GM12878 (cell line): ENCODE data around the gene SLC38A8. TPM values are rescaled to one million over a fixed set of nuclear protein-coding genes. Genes with fewer than 3 reads are reported as not detected.
A peak's percentile ranks its signal among the peaks of the same experiment; 100 is the strongest.

ENCODE experiments used
- ATAC-seq: fragments of 200-7000 bp; cut with Tn5 transposase; 3 replicates; pipeline ENCODE4 v1.9.1; 2020; ENCODE audit warnings: mild to moderate bottlenecking, moderate library complexity
- BruUV-seq: library from RNA; stranded (reverse); fragments of 400-500 nt; replicated peaks from 2 replicates; lab custom pipeline; 2021; lab: Mats Ljungman, UMichigan
- CTCF ChIA-PET: fragments of 300-600 bp; sonication (Branson Sonifier 250); formaldehyde crosslinking; extraction: SDS; loops from one replicate; lab custom pipeline; 2021; ENCODE audit warnings: inconsistent platforms; lab: Yijun Ruan, JAX
- POLR2A ChIA-PET: fragments of 350-600 bp; formaldehyde crosslinking; extraction: SDS; loops from one replicate; lab custom pipeline; 2021; ENCODE audit warnings: inconsistent platforms; lab: Charles Lee
- RAD21 ChIA-PET: fragments of 300-600 bp; sonication (Branson Sonifier 250); formaldehyde crosslinking; loops from one replicate; lab custom pipeline; 2023; ENCODE audit warnings: antibody characterized with exemption; ENCODE audit not compliant: unreplicated experiment; lab: Charles Lee
- SMC1A ChIA-PET: fragments of 300-600 bp; sonication (Branson Sonifier 250); formaldehyde crosslinking; loops from one replicate; lab custom pipeline; 2023; ENCODE audit not compliant: unreplicated experiment, uncharacterized antibody; lab: Charles Lee
- DNase-seq: peaks from one replicate; pipeline ENCODE4 v3.0.0-alpha.2; 2011; ENCODE audit warnings: low read depth, low spot score
- FAIRE-seq: peaks from 3 replicates; lab custom pipeline; 2011; peaks lifted over from hg19 to GRCh38; lab: Jason Lieb, UNC
- H2AFZ ChIP-seq: 2 replicates; pipeline ENCODE4 v1.6.0; 2011; ENCODE audit warnings: low read depth, low read length, control low read depth; ENCODE audit not compliant: control insufficient read depth
- H3K27ac ChIP-seq: 2 replicates; pipeline ENCODE4 v1.5.1; 2011; ENCODE audit warnings: control low read depth; ENCODE audit not compliant: control insufficient read depth, insufficient read depth
- H3K27me3 ChIP-seq, 2 experiments: replicated peaks in 1 of 2; 2 replicates each; pipeline versions ENCODE4 v1.6.0 to v1.6.1; 2011; ENCODE audit warnings: low read length in 1 of 2; ENCODE audit not compliant: control insufficient read depth in 2 of 2, insufficient read depth in 2 of 2
- H3K36me3 ChIP-seq, 2 experiments: 2 replicates each; pipeline ENCODE4 v1.5.1; 2011; ENCODE audit warnings: low read length in 1 of 2; ENCODE audit not compliant: control insufficient read depth in 2 of 2, insufficient read depth in 2 of 2
- H3K4me1 ChIP-seq: 2 replicates; pipeline ENCODE4 v1.6.1; 2011; ENCODE audit warnings: mild to moderate bottlenecking, low read length, moderate library complexity, mixed read lengths; ENCODE audit not compliant: control insufficient read depth, insufficient read depth
- H3K4me2 ChIP-seq: 2 replicates; pipeline ENCODE4 v1.6.0; 2011; ENCODE audit warnings: control low read depth; ENCODE audit not compliant: control insufficient read depth, insufficient read depth
- H3K4me3 ChIP-seq: fragments of 200-600 bp; sonication (generic); 2 replicates; pipeline ENCODE4 v1.5.1; 2016
- H3K79me2 ChIP-seq: 2 replicates; pipeline ENCODE4 v1.6.0; 2011; ENCODE audit warnings: low read length; ENCODE audit not compliant: control insufficient read depth, insufficient read depth
- H3K9ac ChIP-seq: 2 replicates; pipeline ENCODE4 v1.8.0; 2011; ENCODE audit warnings: low read length, control low read depth, mixed read lengths; ENCODE audit not compliant: control insufficient read depth, insufficient read depth
- H3K9me3 ChIP-seq: replicated peaks from 3 replicates; pipeline ENCODE4 v1.5.1; 2011; ENCODE audit warnings: mild to moderate bottlenecking, low read length; ENCODE audit not compliant: control insufficient read depth, insufficient read depth
- H4K20me1 ChIP-seq: 2 replicates; pipeline ENCODE4 v1.6.0; 2011; ENCODE audit not compliant: control insufficient read depth, insufficient read depth
- BMI1 ChIP-seq: fragments of 450-650 bp; IDR thresholded peaks from 2 replicates; pipeline ENCODE4 v1.6.1; 2016; ENCODE audit warnings: mild to moderate bottlenecking, moderate library complexity, borderline replicate concordance
- CBX5 ChIP-seq: sonication (generic); IDR thresholded peaks from 2 replicates; pipeline ENCODE4 v1.6.1; 2016; ENCODE audit warnings: low read depth, moderate library complexity, mild to moderate bottlenecking, inconsistent platforms
- CEBPZ ChIP-seq: fragments of 150-350 bp; IDR thresholded peaks from 2 replicates; pipeline ENCODE4 v1.6.1; 2016; ENCODE audit warnings: low read depth, low read length
- CREM ChIP-seq: IDR thresholded peaks from 2 replicates; pipeline ENCODE4 v1.6.1; 2014; ENCODE audit warnings: antibody characterized with exemption, low read depth
- E2F8 ChIP-seq: fragments of 450-650 bp; IDR thresholded peaks from 2 replicates; pipeline ENCODE4 v1.6.1; 2018; ENCODE audit warnings: mild to moderate bottlenecking, low read depth, moderate library complexity; ENCODE audit not compliant: partially characterized antibody
- EZH2 ChIP-seq: IDR thresholded peaks from 2 replicates; pipeline ENCODE4 v1.6.1; 2012; ENCODE audit warnings: low read depth, mild to moderate bottlenecking, control low read depth, inconsistent platforms, low read length, borderline replicate concordance; ENCODE audit not compliant: control insufficient read depth
- IKZF1 ChIP-seq: fragments of 450-650 bp; conservative IDR thresholded peaks from 2 replicates; pipeline ENCODE4 v1.6.1; 2017; ENCODE audit warnings: antibody characterized with exemption, mild to moderate bottlenecking
- JUNB ChIP-seq: IDR thresholded peaks from 2 replicates; pipeline ENCODE4 v1.6.1; 2016; ENCODE audit warnings: antibody characterized with exemption, mild to moderate bottlenecking
- KLF5 ChIP-seq: fragments of 450-650 bp; IDR thresholded peaks from 2 replicates; pipeline ENCODE4 v1.6.1; 2014; ENCODE audit warnings: mild to moderate bottlenecking; ENCODE audit not compliant: partially characterized antibody
- MEF2A ChIP-seq: IDR thresholded peaks from 2 replicates; pipeline ENCODE4 v1.6.1; 2011; ENCODE audit warnings: low read depth, mild to moderate bottlenecking, low read length, moderate library complexity; ENCODE audit not compliant: insufficient read depth
- POLR2A ChIP-seq: IDR thresholded peaks from 2 replicates; pipeline ENCODE4 v1.6.1; 2011; ENCODE audit warnings: low read depth, mild to moderate bottlenecking, low read length
- POLR2AphosphoS2 ChIP-seq: IDR thresholded peaks from 2 replicates; pipeline ENCODE4 v1.6.1; 2011; ENCODE audit warnings: low read depth, mild to moderate bottlenecking, low read length, improper control_type of control experiment, moderate library complexity
- SIX5 ChIP-seq: IDR thresholded peaks from 2 replicates; pipeline ENCODE4 v1.6.1; 2011; ENCODE audit warnings: mild to moderate bottlenecking, low read depth, low read length, moderate library complexity; ENCODE audit not compliant: severe bottlenecking
- SREBF1 ChIP-seq: IDR thresholded peaks from 2 replicates; pipeline ENCODE4 v1.6.1; 2012; ENCODE audit warnings: mild to moderate bottlenecking, low read length
- STAT3 ChIP-seq: IDR thresholded peaks from 2 replicates; pipeline ENCODE4 v1.6.1; 2011; ENCODE audit warnings: low read depth, low read length, improper control_type of control experiment
- TBL1XR1 ChIP-seq: IDR thresholded peaks from 2 replicates; pipeline ENCODE4 v1.6.1; 2012; ENCODE audit warnings: low read depth, low read length, improper control_type of control experiment
- USF1 ChIP-seq: IDR thresholded peaks from 2 replicates; pipeline ENCODE4 v1.6.1; 2011; ENCODE audit warnings: borderline replicate concordance, low read depth, mild to moderate bottlenecking, moderate library complexity, mixed read lengths, low read length; ENCODE audit not compliant: insufficient read depth; ENCODE audit errors: extremely low read length
- WGBS: methylation state at CpG from one replicate; pipeline ENCODE4 v1.1.6; 2016; ENCODE audit warnings: low lambda C conversion rate; ENCODE audit not compliant: insufficient replicate concordance, insufficient coverage; ENCODE audit errors: missing lambda C conversion rate; 5-methylcytosine and 5-hydroxymethylcytosine counted together
- in situ Hi-C: fragments of 300-500 bp; cut with MboI; formaldehyde crosslinking; loops from 9 replicates; pipeline ENCODE4 v1.14.3; 2018; ENCODE audit warnings: mixed read lengths
- intact Hi-C: fragments of 100-400 bp; cut with micrococcal nuclease; formaldehyde crosslinking; loops from one replicate; pipeline ENCODE4 v1.14.2; 2022; ENCODE audit not compliant: unreplicated experiment
- polyA plus RNA-seq, 11 experiments: library from polyadenylated mRNA; depleted of rRNA in 4 of 11; unstranded in 6 of 11; stranded (reverse) in 5 of 11; fragments of >200 nt; fragmentation: Nextera tagmentation in 4 of 11; fragmentation: Illumina TruSeq in 1 of 11; extraction: Ambion mirVana in 4 of 11; extraction: Trizol in 1 of 11; gene quantifications; 1 replicate in 1 of 11; 2 replicates in 10 of 11; pipeline versions ENCODE4 v1.2.1 to v1.2.3, GENCODE V29; 2011 to 2016; ENCODE audit warnings: inconsistent platforms in 2 of 11, missing spikeins in 2 of 11, low read depth in 1 of 11
- total RNA-seq, 4 experiments: library from RNA; depleted of rRNA in 3 of 4; stranded (reverse); fragments of >200 nt in 3 of 4; fragmentation: Illumina TruSeq in 1 of 4; extraction: Trizol in 1 of 4; gene quantifications; 2 replicates each; pipeline versions ENCODE4 v1.2.1 to v1.2.3, GENCODE V29; 2013 to 2021

SLC38A8 gene
- total and polyA plus RNA-seq, 10 of the 15 experiments (the other 5 are each of a cell fraction or from before 2014, with no cell fraction given), result not detected

- no peak for FAIRE-seq
- H3K4me3 ChIP-seq, result no peak overlapping the region
- in situ Hi-C loops, result no loop called here
- CTCF ChIA-PET, result no interaction called here
- H3K9ac ChIP-seq, result no peak overlapping the region
- no peak for DNase-seq
- H3K9me3 ChIP-seq, result no peaks in the 10 kb centered on the region
- BruUV-seq, result no TSS peak
- H4K20me1 ChIP-seq, result no peaks in the 10 kb centered on the region
- no peaks in the 10 kb centered on the region; a peak in 1 of 4 replicates for H3K27me3 ChIP-seq
- SMC1A ChIA-PET, result no interaction called here
- H3K27ac ChIP-seq, result no peak overlapping the region
- no peak overlapping the region for H2AFZ ChIP-seq
- RAD21 ChIA-PET, result no interaction called here
- 28% methylated on average over 21 of the region's 21 CpGs for WGBS
- H3K36me3 ChIP-seq, result no peaks in the 10 kb centered on the region
- peak; percentile 47 for ATAC-seq
- POLR2A ChIA-PET, result no interaction called here
- H3K79me2 ChIP-seq, result no peaks in the 10 kb centered on the region
- no peaks in the 10 kb centered on the region for H3K4me1 ChIP-seq
- intact Hi-C loops, result no loop called here
- no peak overlapping the region for H3K4me2 ChIP-seq
- TF ChIP-seq POLR2A (no peak), SIX5 (no peak), STAT3 (no peak), SREBF1 (no peak), POLR2AphosphoS2 (no peak), CBX5 (no peak), CREM (no peak), EZH2 (no peak), KLF5 (no peak), MEF2A (no peak), USF1 (no peak), JUNB (no peak), E2F8 (no peak), CEBPZ (no peak), IKZF1 (no peak), BMI1 (no peak), TBL1XR1 (no peak)
Observed at GRCh38 chr16:83995754-83996153, 46.8 kb downstream of the SLC38A8 start.
